Activated naive CD8-positive, alpha-beta T cell treated with anti-CD3 and anti-CD28 coated beads for 36 hours (primary cell): Measurements from ENCODE around the gene NLRX1. TPM values are rescaled to one million over a fixed set of nuclear protein-coding genes. Genes with fewer than 3 reads are reported as not detected.
"Not testable (repeated sequence)": the region's sequence is repeated elsewhere in the genome, so short reads cannot be mapped to it uniquely, and the experiment has no call there.

Source experiments
- DNase-seq: peaks from one replicate; pipeline ENCODE4 v3.0.0; 2021
- H3K27ac Mint-ChIP-seq: one replicate; pipeline ENCODE4 v1.8.0; 2022; ENCODE audit warnings: mild to moderate bottlenecking, moderate library complexity, mixed read lengths
- H3K27me3 Mint-ChIP-seq: one replicate; pipeline ENCODE4 v1.8.0; 2022; ENCODE audit warnings: mild to moderate bottlenecking, mixed read lengths
- H3K36me3 Mint-ChIP-seq: one replicate; pipeline ENCODE4 v1.8.0; 2021; ENCODE audit warnings: mild to moderate bottlenecking, mixed read lengths
- H3K4me1 Mint-ChIP-seq: one replicate; pipeline ENCODE4 v1.8.0; 2021; ENCODE audit warnings: mixed read lengths
- H3K4me3 Mint-ChIP-seq: one replicate; pipeline ENCODE4 v1.8.0; 2022; ENCODE audit warnings: mild to moderate bottlenecking, moderate library complexity, mixed read lengths
- H3K9me3 Mint-ChIP-seq: one replicate; pipeline ENCODE4 v1.8.0; 2022; ENCODE audit warnings: mixed read lengths
- total RNA-seq, 2 experiments: library from RNA; stranded (reverse); gene quantifications; one replicate each; pipeline ENCODE4 v1.2.3, GENCODE V29; 2021

Gene NLRX1
- total RNA-seq, 2 experiments from 2014 or later = 19.3 to 20.7 TPM

GRCh38 chr11:119149018-119149785, 19.3 kb upstream of the NLRX1 start, which contains the start of gene ABCG4:
Gene ABCG4 (plus strand): TSS chr11:119149052. CDS start chr11:119149966, 914 bp downstream.
- peak within 1 kb of the TSS; percentile 72 for H3K4me3 Mint-ChIP-seq
- DNase-seq = peak; percentile 40
- peaks cover 14% of the 10 kb centered on the region for H3K4me1 Mint-ChIP-seq
- no peak within 1 kb of the TSS for H3K27ac Mint-ChIP-seq
- peaks cover 39% of the 10 kb centered on the region for H3K27me3 Mint-ChIP-seq
- no peaks in the 10 kb centered on the region for H3K36me3 Mint-ChIP-seq
- no peaks in the 10 kb centered on the region for H3K9me3 Mint-ChIP-seq

- Mint-ChIP-seq H3K27ac (no peak overlapping the region), H3K27me3 (peaks cover 39% of the 10 kb centered on the region)
Measured at GRCh38 chr11:119149786-119150275, 18.7 kb upstream of the NLRX1 start.

GRCh38 chr11:119152043-119152442, 16.5 kb upstream of the NLRX1 start:
- peaks cover 14% of the 10 kb centered on the region for H3K4me1 Mint-ChIP-seq
- H3K27ac Mint-ChIP-seq = no peak overlapping the region
- H3K4me3 Mint-ChIP-seq = no peak overlapping the region
- no peak for DNase-seq
- no peaks in the 10 kb centered on the region for H3K9me3 Mint-ChIP-seq
- peaks cover 32% of the 10 kb centered on the region for H3K27me3 Mint-ChIP-seq
- H3K36me3 Mint-ChIP-seq = no peaks in the 10 kb centered on the region

More at GRCh38 chr11:119149786-119150275, 18.7 kb upstream of the NLRX1 start:
- Mint-ChIP-seq H3K4me1 (peaks cover 14% of the 10 kb centered on the region), H3K9me3 (no peaks in the 10 kb centered on the region), H3K4me3 (no peak overlapping the region), H3K36me3 (no peaks in the 10 kb centered on the region)
- DNase-seq = no peak

GRCh38 chr11:119152604-119153003, 15.9 kb upstream of the NLRX1 start:
- DNase-seq = no peak
- H3K27me3 Mint-ChIP-seq = peaks cover 26% of the 10 kb centered on the region
- no peaks in the 10 kb centered on the region for H3K9me3 Mint-ChIP-seq
- H3K4me1 Mint-ChIP-seq = peaks cover 11% of the 10 kb centered on the region
- no peaks in the 10 kb centered on the region for H3K36me3 Mint-ChIP-seq
- H3K27ac Mint-ChIP-seq = no peak overlapping the region
- no peak overlapping the region for H3K4me3 Mint-ChIP-seq

DNA sequence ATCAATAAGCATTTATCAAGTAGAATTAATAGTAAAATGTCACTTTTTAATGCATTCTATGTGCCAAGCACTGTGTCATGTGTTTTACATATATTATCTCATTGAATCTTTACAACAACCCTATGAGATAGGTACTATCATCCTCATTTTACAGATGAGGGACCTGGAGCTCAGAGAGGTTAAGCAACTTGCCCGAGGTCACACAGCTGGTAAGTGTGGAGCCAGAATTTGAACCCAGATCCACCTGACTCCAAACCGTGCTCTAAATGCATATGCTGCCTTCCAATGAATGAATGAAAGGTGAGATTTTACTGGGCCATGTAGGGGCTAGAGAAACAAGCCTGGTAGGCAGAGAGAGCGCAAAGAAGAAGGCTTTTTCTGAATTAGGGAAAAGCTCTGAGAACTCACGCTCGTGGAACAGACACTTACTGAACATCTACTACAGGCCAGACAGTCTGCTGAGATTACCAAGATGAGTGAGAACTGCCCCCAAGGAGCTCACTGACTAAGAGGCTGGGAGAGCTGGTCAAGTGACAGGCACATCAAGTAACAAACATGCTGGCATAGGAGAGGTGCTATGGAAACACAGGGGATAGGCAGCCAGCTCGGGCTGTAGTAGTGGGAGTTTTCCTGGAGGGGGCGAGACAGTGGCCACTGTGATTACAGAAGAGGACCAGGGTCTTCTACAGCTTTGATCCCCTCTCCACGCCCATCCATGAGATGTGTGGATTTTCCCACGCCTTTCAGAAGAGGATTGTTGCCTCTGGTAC, 15.3 kb upstream of the NLRX1 start:
- H3K27ac Mint-ChIP-seq = no peak overlapping the region
- H3K4me1 Mint-ChIP-seq = peaks cover 6% of the 10 kb centered on the region
- peaks cover 20% of the 10 kb centered on the region for H3K27me3 Mint-ChIP-seq
- H3K9me3 Mint-ChIP-seq = no peaks in the 10 kb centered on the region
- no peak for DNase-seq
- H3K36me3 Mint-ChIP-seq = no peaks in the 10 kb centered on the region
- no peak overlapping the region for H3K4me3 Mint-ChIP-seq

GRCh38 chr11:119154178-119154577, 14.3 kb upstream of the NLRX1 start:
- no peak overlapping the region for H3K4me3 Mint-ChIP-seq
- H3K27ac Mint-ChIP-seq = no peak overlapping the region
- DNase-seq = no peak
- H3K9me3 Mint-ChIP-seq = no peaks in the 10 kb centered on the region
- no peaks in the 10 kb centered on the region for H3K36me3 Mint-ChIP-seq
- H3K27me3 Mint-ChIP-seq = peaks cover 18% of the 10 kb centered on the region
- no peaks in the 10 kb centered on the region for H3K4me1 Mint-ChIP-seq

DNA sequence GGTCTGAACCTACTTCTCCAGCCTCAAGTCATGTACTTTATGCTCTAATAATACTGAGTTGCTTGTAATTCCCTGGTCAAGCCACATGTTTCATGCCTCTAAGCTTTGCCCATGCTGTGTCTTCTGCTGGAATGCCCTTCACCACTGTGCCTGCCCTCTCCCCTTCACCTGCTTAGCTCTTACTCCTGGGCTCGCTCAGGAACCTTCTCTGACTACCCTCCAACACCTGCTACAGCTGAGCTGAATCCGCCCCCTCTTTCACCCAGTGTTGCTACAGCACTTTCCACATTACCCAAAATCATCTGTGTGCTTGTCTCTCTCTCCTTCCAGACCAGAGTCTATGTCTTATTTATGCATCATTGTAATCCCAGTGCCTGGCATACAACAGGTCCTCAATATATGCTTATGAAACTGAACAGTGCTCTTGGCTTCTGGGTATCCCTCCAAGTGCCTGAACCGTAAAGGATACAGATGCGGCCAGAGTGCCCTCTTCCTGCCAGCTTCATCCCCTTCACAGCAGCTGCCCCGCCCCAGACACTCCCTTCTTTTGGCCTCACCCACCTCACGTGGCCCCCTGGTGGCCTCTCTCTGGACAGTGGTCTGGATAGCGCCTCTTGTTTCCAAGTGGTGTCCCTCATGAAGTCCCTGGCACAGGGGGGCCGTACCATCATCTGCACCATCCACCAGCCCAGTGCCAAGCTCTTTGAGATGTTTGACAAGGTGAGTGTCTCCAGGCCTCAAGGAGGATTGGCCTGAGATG, 12.6 kb upstream of the NLRX1 start:
- DNase-seq = no peak
- H3K4me1 Mint-ChIP-seq = no peaks in the 10 kb centered on the region
- no peaks in the 10 kb centered on the region for H3K9me3 Mint-ChIP-seq
- no peak overlapping the region for H3K4me3 Mint-ChIP-seq
- no peak overlapping the region for H3K27ac Mint-ChIP-seq
- H3K27me3 Mint-ChIP-seq = peaks cover 6% of the 10 kb centered on the region
- H3K36me3 Mint-ChIP-seq = no peaks in the 10 kb centered on the region

GRCh38 chr11:119156496-119156895, 12.0 kb upstream of the NLRX1 start:
- DNase-seq = no peak
- no peak overlapping the region for H3K4me3 Mint-ChIP-seq
- H3K27me3 Mint-ChIP-seq = peaks cover 3% of the 10 kb centered on the region
- no peaks in the 10 kb centered on the region for H3K4me1 Mint-ChIP-seq
- H3K27ac Mint-ChIP-seq = no peak overlapping the region
- H3K9me3 Mint-ChIP-seq = no peaks in the 10 kb centered on the region
- H3K36me3 Mint-ChIP-seq = no peaks in the 10 kb centered on the region

DNA sequence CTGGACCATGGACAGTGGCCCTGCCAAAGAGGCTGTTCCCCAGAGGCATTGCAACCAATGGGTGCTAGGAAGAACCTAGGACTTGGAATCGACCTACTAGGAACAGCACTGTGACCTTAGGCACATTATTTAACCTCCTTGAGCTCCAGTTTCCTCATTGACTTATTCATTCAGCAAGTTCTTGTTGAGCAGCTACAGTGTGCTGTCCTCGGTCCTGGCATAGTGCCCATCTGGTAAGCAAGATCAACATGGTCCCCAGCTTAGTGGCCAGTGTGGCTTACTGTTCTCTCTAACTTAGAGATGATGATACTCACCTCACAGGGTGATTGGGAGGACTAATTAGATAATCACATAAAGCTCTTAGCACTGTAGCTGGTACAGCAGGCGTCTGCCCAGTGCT, 11.5 kb upstream of the NLRX1 start:
- no peaks in the 10 kb centered on the region for H3K4me1 Mint-ChIP-seq
- H3K27ac Mint-ChIP-seq = no peak overlapping the region
- no peak overlapping the region for H3K4me3 Mint-ChIP-seq
- no peaks in the 10 kb centered on the region for H3K9me3 Mint-ChIP-seq
- no peaks in the 10 kb centered on the region for H3K36me3 Mint-ChIP-seq
- peaks cover 3% of the 10 kb centered on the region for H3K27me3 Mint-ChIP-seq
- DNase-seq = no peak

GRCh38 chr11:119158467-119158866, 10.1 kb upstream of the NLRX1 start:
- no peaks in the 10 kb centered on the region for H3K36me3 Mint-ChIP-seq
- no peak for DNase-seq
- H3K9me3 Mint-ChIP-seq = no peaks in the 10 kb centered on the region
- no peaks in the 10 kb centered on the region for H3K4me1 Mint-ChIP-seq
- H3K27ac Mint-ChIP-seq = no peak overlapping the region
- H3K4me3 Mint-ChIP-seq = no peak overlapping the region
- peaks cover 3% of the 10 kb centered on the region for H3K27me3 Mint-ChIP-seq

DNA sequence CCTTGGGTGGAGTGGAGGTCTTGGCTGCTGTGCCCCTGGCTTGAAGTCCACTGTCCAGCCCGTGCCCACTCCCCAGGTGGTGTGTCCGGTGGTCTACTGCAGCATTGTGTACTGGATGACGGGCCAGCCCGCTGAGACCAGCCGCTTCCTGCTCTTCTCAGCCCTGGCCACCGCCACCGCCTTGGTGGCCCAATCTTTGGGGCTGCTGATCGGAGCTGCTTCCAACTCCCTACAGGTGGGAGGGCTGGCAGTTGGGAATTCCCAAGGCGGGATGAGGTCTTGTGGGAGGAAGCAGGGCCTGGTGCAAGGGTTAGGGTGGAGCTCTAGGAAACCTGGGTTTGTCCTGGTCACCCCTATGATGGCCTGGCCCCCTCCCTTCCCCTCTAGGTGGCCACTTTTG, 8.4 kb upstream of the NLRX1 start:
- H3K4me3 Mint-ChIP-seq = no peak overlapping the region
- H3K4me1 Mint-ChIP-seq = no peaks in the 10 kb centered on the region
- H3K36me3 Mint-ChIP-seq = no peaks in the 10 kb centered on the region
- no peak for DNase-seq
- H3K27ac Mint-ChIP-seq = no peak overlapping the region
- H3K9me3 Mint-ChIP-seq = no peaks in the 10 kb centered on the region
- peaks cover 3% of the 10 kb centered on the region for H3K27me3 Mint-ChIP-seq

GRCh38 chr11:119161871-119162270, 6.7 kb upstream of the NLRX1 start:
- no peaks in the 10 kb centered on the region for H3K9me3 Mint-ChIP-seq
- no peak overlapping the region for H3K27ac Mint-ChIP-seq
- H3K4me3 Mint-ChIP-seq = no peak overlapping the region
- DNase-seq = no peak
- H3K36me3 Mint-ChIP-seq = no peaks in the 10 kb centered on the region
- H3K27me3 Mint-ChIP-seq = no peaks in the 10 kb centered on the region
- no peaks in the 10 kb centered on the region for H3K4me1 Mint-ChIP-seq

- Mint-ChIP-seq H3K4me3 (no peak overlapping the region), H3K9me3 (no peaks in the 10 kb centered on the region), H3K4me1 (peaks cover 11% of the 10 kb centered on the region), H3K27ac (no peak overlapping the region), H3K36me3 (no peaks in the 10 kb centered on the region), H3K27me3 (no peaks in the 10 kb centered on the region)
- DNase-seq = no peak
Measured at GRCh38 chr11:119166368-119167076, 2.0 kb upstream of the NLRX1 start.

- not testable (repeated sequence) for H3K36me3 Mint-ChIP-seq, H3K9me3 Mint-ChIP-seq, H3K27ac Mint-ChIP-seq
Measured at GRCh38 chr11:119167077-119167458, 1.5 kb upstream of the NLRX1 start.

More at GRCh38 chr11:119167077-119167458, 1.5 kb upstream of the NLRX1 start:
- H3K4me1 Mint-ChIP-seq = peaks cover 11% of the 10 kb centered on the region
- H3K4me3 Mint-ChIP-seq, H3K27me3 Mint-ChIP-seq, DNase-seq: not testable (repeated sequence)
